GM18907 (cell line): Measurements from ENCODE around the gene PGA4.

Experiments
- ATAC-seq: cut with Tn5 transposase; IDR thresholded peaks from one replicate; pipeline ENCODE4 v1.9.1; 2021; ENCODE audit warnings: mild to moderate bottlenecking, moderate library complexity; ENCODE audit not compliant: unreplicated experiment

PGA4 gene

GRCh38 chr11:61277186-61278000, 55.2 kb downstream of the PGA4 start:
- ATAC-seq, result no peak

- no peak for ATAC-seq
Measured at GRCh38 chr11:61278001-61278470, 55.9 kb downstream of the PGA4 start.

- ATAC-seq, result no peak
Measured at GRCh38 chr11:61279934-61280659, 58.0 kb downstream of the PGA4 start.

GRCh38 chr11:61280883-61281580, 58.9 kb downstream of the PGA4 start:
- no peak for ATAC-seq
